OCI-LY1 (cell line): Measurements from ENCODE around the gene CTNNA2.

Experiments used
- H2AFZ ChIP-seq: fragments of 200-600 bp; sonication (generic), shearing (Covaris generic); 2 replicates; pipeline ENCODE4 v1.6.0; 2014; ENCODE audit warnings: antibody characterized with exemption, mild to moderate bottlenecking, low read length
- H3F3A ChIP-seq: fragments of 200-600 bp; sonication (generic), shearing (Covaris generic); 2 replicates; pipeline ENCODE4 v1.6.0; 2014; ENCODE audit warnings: mild to moderate bottlenecking, antibody characterized with exemption, low read length, moderate library complexity; ENCODE audit not compliant: insufficient read depth
- H3K27ac ChIP-seq: fragments of 200-600 bp; sonication (generic); 2 replicates; pipeline ENCODE4 v1.5.1; 2014; ENCODE audit warnings: low read length, mixed run types, mild to moderate bottlenecking, low read depth; ENCODE audit not compliant: poor library complexity, severe bottlenecking
- H3K27me3 ChIP-seq: fragments of 200-600 bp; sonication (generic); 2 replicates; pipeline ENCODE4 v1.6.0; 2014; ENCODE audit warnings: antibody characterized with exemption, mild to moderate bottlenecking, low read length, moderate library complexity; ENCODE audit not compliant: insufficient read depth
- H3K36me3 ChIP-seq: fragments of 200-600 bp; sonication (generic); 2 replicates; pipeline ENCODE4 v1.6.1; 2014; ENCODE audit warnings: mild to moderate bottlenecking, antibody characterized with exemption, low read length, moderate library complexity, mixed read lengths; ENCODE audit not compliant: insufficient read depth
- H3K4me1 ChIP-seq: fragments of 200-600 bp; sonication (generic); 2 replicates; pipeline ENCODE4 v1.5.1; 2014; ENCODE audit warnings: mild to moderate bottlenecking, low read length, moderate library complexity; ENCODE audit not compliant: insufficient read depth, severe bottlenecking
- H3K4me2 ChIP-seq: fragments of 200-600 bp; sonication (generic), shearing (Covaris generic); 2 replicates; pipeline ENCODE4 v1.6.1; 2014; ENCODE audit warnings: low read length
- H3K4me3 ChIP-seq: fragments of 200-600 bp; sonication (generic); 2 replicates; pipeline ENCODE4 v1.5.1; 2014; ENCODE audit warnings: low read length, low read depth, mild to moderate bottlenecking, mixed read lengths; ENCODE audit not compliant: poor library complexity, severe bottlenecking
- H3K79me2 ChIP-seq: fragments of 200-600 bp; shearing (Covaris generic); 2 replicates; pipeline ENCODE4 v1.6.1; 2016; ENCODE audit warnings: mixed run types, low read length, mixed read lengths; ENCODE audit not compliant: insufficient read depth
- H3K9ac ChIP-seq: fragments of 200-600 bp; sonication (generic), shearing (Covaris generic); 2 replicates; pipeline ENCODE4 v1.6.1; 2014; ENCODE audit warnings: mild to moderate bottlenecking, low read length, mixed read lengths
- H3K9me2 ChIP-seq: fragments of 200-600 bp; sonication (generic), shearing (Covaris generic); 2 replicates; pipeline ENCODE4 v1.6.1; 2014; ENCODE audit warnings: low read depth, mild to moderate bottlenecking, low read length, mixed read lengths
- H3K9me3 ChIP-seq: fragments of 200-600 bp; shearing (Covaris generic); 2 replicates; pipeline ENCODE4 v1.6.1; 2014; ENCODE audit warnings: low read length, mixed read lengths
- H4K20me1 ChIP-seq: fragments of 200-600 bp; sonication (generic), shearing (Covaris generic); 2 replicates; pipeline ENCODE4 v1.6.0; 2016; ENCODE audit warnings: mild to moderate bottlenecking, low read length; ENCODE audit not compliant: insufficient read depth
- EZH2 ChIP-seq: fragments of 200-600 bp; sonication (generic), shearing (Covaris generic); IDR thresholded peaks from 2 replicates; pipeline ENCODE4 v1.8.0; 2017; ENCODE audit warnings: borderline replicate concordance, mixed run types, mild to moderate bottlenecking, antibody characterized with exemption, low read length, moderate library complexity, mixed read lengths
- TF ChIP-seq, protein P1 (sequence below): fragments of 200-600 bp; sonication (generic), shearing (Covaris generic); IDR thresholded peaks from 2 replicates; pipeline ENCODE4 v1.5.1; 2017; ENCODE audit warnings: mild to moderate bottlenecking, antibody characterized with exemption, low read length, moderate library complexity, mixed read lengths

CTNNA2 gene

GRCh38 chr2:79715338-79715737 is 202.5 kb downstream of the CTNNA2 start:
- Histone ChIP-seq H3K9me3 (no peaks in the 10 kb centered on the region), H3K27me3 (no peaks in the 10 kb centered on the region), H3K27ac (no peak overlapping the region), H3K4me3 (no peak overlapping the region), H3K4me2 (no peak overlapping the region), H3K9ac (no peak overlapping the region), H3K4me1 (no peaks in the 10 kb centered on the region), H3F3A (no peaks in the 10 kb centered on the region), H3K9me2 (no peaks in the 10 kb centered on the region), H3K36me3 (no peaks in the 10 kb centered on the region), H2AFZ (no peak overlapping the region), H4K20me1 (no peaks in the 10 kb centered on the region), H3K79me2 (no peaks in the 10 kb centered on the region)
- TF ChIP-seq EZH2 = no peak
- TF ChIP-seq, protein P1, sequence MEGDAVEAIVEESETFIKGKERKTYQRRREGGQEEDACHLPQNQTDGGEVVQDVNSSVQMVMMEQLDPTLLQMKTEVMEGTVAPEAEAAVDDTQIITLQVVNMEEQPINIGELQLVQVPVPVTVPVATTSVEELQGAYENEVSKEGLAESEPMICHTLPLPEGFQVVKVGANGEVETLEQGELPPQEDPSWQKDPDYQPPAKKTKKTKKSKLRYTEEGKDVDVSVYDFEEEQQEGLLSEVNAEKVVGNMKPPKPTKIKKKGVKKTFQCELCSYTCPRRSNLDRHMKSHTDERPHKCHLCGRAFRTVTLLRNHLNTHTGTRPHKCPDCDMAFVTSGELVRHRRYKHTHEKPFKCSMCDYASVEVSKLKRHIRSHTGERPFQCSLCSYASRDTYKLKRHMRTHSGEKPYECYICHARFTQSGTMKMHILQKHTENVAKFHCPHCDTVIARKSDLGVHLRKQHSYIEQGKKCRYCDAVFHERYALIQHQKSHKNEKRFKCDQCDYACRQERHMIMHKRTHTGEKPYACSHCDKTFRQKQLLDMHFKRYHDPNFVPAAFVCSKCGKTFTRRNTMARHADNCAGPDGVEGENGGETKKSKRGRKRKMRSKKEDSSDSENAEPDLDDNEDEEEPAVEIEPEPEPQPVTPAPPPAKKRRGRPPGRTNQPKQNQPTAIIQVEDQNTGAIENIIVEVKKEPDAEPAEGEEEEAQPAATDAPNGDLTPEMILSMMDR = no peak

DNA sequence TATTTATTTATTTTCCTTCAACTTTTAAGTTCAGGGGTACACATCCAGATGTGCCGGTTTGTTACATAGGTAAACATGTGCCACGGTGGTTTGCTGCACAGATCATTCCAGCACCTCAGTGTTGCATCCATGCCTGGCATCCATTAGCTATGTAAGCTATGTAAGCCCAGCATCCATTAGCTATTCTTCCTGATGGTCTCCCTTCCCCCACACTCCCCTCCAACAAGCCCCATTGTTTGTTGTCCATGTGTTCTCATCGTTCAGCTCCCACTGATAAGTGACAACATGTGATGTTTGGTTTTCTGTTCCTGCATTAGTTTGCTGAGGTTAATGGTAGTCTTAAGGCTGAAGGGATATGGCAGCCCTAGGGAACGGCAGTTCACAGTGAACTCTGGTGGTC is 203.4 kb downstream of the CTNNA2 start:
- H4K20me1 ChIP-seq = no peaks in the 10 kb centered on the region
- H3F3A ChIP-seq = no peaks in the 10 kb centered on the region
- H3K4me1 ChIP-seq = no peaks in the 10 kb centered on the region
- H3K9me3 ChIP-seq = no peaks in the 10 kb centered on the region
- no peaks in the 10 kb centered on the region for H3K36me3 ChIP-seq
- TF ChIP-seq, protein P1 = no peak
- no peak for TF ChIP-seq EZH2
- H3K27ac ChIP-seq = no peak overlapping the region
- no peak overlapping the region for H3K4me2 ChIP-seq
- no peaks in the 10 kb centered on the region for H3K27me3 ChIP-seq
- no peak overlapping the region for H3K9ac ChIP-seq
- no peaks in the 10 kb centered on the region for H3K79me2 ChIP-seq
- no peak overlapping the region for H2AFZ ChIP-seq
- H3K9me2 ChIP-seq = no peaks in the 10 kb centered on the region
- H3K4me3 ChIP-seq = no peak overlapping the region

- H3K79me2 ChIP-seq = no peaks in the 10 kb centered on the region
- H3K4me3 ChIP-seq = no peak overlapping the region
- H3K36me3 ChIP-seq = no peaks in the 10 kb centered on the region
- H3K4me1 ChIP-seq = no peaks in the 10 kb centered on the region
- H2AFZ ChIP-seq = no peak overlapping the region
- H3K27me3 ChIP-seq = no peaks in the 10 kb centered on the region
- no peak overlapping the region for H3K9ac ChIP-seq
- no peak overlapping the region for H3K27ac ChIP-seq
- H3K9me2 ChIP-seq = no peaks in the 10 kb centered on the region
- no peaks in the 10 kb centered on the region for H3K9me3 ChIP-seq
- no peaks in the 10 kb centered on the region for H3F3A ChIP-seq
- H4K20me1 ChIP-seq = no peaks in the 10 kb centered on the region
- TF ChIP-seq EZH2 = no peak
- TF ChIP-seq, protein P1 = no peak
- no peak overlapping the region for H3K4me2 ChIP-seq
Observed at GRCh38 chr2:79717364-79718007, 204.6 kb downstream of the CTNNA2 start.
